Upper lobe of right lung (tissue), 1 donor: ENCODE results near the gene GALNT2. TPM values are rescaled to one million over a fixed set of nuclear protein-coding genes. Genes with fewer than 3 reads are reported as not detected.

Experiments
- ATAC-seq: fragments of 200-7000 bp; cut with Tn5 transposase; one replicate; pipeline ENCODE4 v1.9.1; 2020; ENCODE audit warnings: mild to moderate bottlenecking, moderate library complexity
- DNase-seq: peaks from one replicate; pipeline ENCODE4 v3.0.0-alpha.2; 2020
- H3K27ac ChIP-seq: fragments of 200-600 bp; one replicate; pipeline ENCODE4 v1.8.0; 2022
- H3K27me3 ChIP-seq: fragments of 200-600 bp; one replicate; pipeline ENCODE4 v1.8.0; 2022; ENCODE audit warnings: mild to moderate bottlenecking
- H3K36me3 ChIP-seq: fragments of 200-600 bp; one replicate; pipeline ENCODE4 v1.8.0; 2022
- H3K4me1 ChIP-seq: fragments of 200-600 bp; one replicate; pipeline ENCODE4 v1.8.0; 2022
- H3K4me3 ChIP-seq: fragments of 200-600 bp; one replicate; pipeline ENCODE4 v1.8.0; 2022; ENCODE audit warnings: mild to moderate bottlenecking
- H3K9me3 ChIP-seq: fragments of 200-600 bp; one replicate; pipeline ENCODE4 v1.8.0; 2022
- intact Hi-C: fragments of 100-400 bp; cut with DNase I; formaldehyde crosslinking; loops from one replicate; pipeline ENCODE4 v1.11.0; 2022
- total RNA-seq: library from RNA; stranded (reverse); fragmentation: NEBNext Ultra II Directional; extraction: Animal tissue kit (Norgen Biotek cat#: 25700); gene quantifications from one replicate; pipeline ENCODE4 v1.2.1, GENCODE V29; 2021
- TF ChIP-seq, protein P1 (sequence below): fragments of 200-600 bp; IDR thresholded peaks from one replicate; pipeline ENCODE4 v1.8.0; 2022; ENCODE audit warnings: antibody characterized with exemption
- donor health status: DM: no; HTN: yes; CAD: no; lungs with severe emphysema.

Gene GALNT2
- total RNA-seq, 1 donor from 2014 or later: 55.1 TPM

DNA sequence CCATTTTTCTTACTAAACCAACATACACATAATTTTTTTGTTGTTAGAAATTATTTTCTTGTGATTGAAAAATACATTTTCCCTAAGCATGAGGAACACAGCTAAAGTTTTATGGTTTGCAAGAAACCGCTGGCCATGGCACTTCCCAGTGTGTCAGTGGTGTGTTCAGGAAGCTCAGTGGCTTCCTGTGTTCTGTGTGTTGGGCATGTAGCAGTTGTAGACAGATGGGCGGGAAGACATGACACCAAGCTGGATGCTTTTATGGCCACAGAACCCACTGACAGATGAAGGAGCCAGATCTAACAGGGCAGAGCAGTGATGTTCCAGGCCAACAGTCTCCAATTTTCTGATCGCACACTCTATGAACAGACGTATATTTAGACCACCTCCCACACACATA is 119.8 kb downstream of the GALNT2 start:
- no peak overlapping the region for H3K27ac ChIP-seq
- intact Hi-C loops: no loop called here
- H3K9me3 ChIP-seq: no peaks in the 10 kb centered on the region
- DNase-seq: no peak
- H3K4me3 ChIP-seq: no peak overlapping the region
- TF ChIP-seq, protein P1, sequence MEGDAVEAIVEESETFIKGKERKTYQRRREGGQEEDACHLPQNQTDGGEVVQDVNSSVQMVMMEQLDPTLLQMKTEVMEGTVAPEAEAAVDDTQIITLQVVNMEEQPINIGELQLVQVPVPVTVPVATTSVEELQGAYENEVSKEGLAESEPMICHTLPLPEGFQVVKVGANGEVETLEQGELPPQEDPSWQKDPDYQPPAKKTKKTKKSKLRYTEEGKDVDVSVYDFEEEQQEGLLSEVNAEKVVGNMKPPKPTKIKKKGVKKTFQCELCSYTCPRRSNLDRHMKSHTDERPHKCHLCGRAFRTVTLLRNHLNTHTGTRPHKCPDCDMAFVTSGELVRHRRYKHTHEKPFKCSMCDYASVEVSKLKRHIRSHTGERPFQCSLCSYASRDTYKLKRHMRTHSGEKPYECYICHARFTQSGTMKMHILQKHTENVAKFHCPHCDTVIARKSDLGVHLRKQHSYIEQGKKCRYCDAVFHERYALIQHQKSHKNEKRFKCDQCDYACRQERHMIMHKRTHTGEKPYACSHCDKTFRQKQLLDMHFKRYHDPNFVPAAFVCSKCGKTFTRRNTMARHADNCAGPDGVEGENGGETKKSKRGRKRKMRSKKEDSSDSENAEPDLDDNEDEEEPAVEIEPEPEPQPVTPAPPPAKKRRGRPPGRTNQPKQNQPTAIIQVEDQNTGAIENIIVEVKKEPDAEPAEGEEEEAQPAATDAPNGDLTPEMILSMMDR: no peak
- peaks cover 37% of the 10 kb centered on the region for H3K4me1 ChIP-seq
- H3K36me3 ChIP-seq: no peaks in the 10 kb centered on the region
- no peaks in the 10 kb centered on the region for H3K27me3 ChIP-seq
- no peak for ATAC-seq

DNA sequence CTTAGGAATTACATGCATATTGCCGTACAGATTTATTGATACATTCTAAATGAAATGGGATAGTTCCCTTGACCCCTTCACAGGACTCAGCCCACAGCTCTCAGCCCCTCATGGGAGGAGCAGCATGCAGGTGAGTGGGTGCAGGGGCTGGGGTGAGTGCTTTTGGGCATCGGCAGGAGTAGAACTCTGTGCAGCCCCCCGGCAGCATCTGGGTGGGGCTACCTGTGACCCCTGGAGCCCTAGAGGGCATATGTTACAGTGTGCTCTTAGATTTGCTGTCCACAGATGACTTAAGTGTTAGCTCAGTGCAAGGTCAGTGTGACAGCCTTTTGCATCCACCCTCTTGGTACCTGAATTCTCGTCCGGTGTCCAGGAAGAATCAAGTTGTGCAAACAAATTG is 120.3 kb downstream of the GALNT2 start:
- H3K9me3 ChIP-seq: no peaks in the 10 kb centered on the region
- H3K36me3 ChIP-seq: no peaks in the 10 kb centered on the region
- TF ChIP-seq, protein P1: no peak
- H3K4me1 ChIP-seq: peaks cover 40% of the 10 kb centered on the region
- H3K27me3 ChIP-seq: no peaks in the 10 kb centered on the region
- no peak overlapping the region for H3K4me3 ChIP-seq
- no peak overlapping the region for H3K27ac ChIP-seq
- intact Hi-C loops: no loop called here
- no peak for DNase-seq
- no peak for ATAC-seq

DNA sequence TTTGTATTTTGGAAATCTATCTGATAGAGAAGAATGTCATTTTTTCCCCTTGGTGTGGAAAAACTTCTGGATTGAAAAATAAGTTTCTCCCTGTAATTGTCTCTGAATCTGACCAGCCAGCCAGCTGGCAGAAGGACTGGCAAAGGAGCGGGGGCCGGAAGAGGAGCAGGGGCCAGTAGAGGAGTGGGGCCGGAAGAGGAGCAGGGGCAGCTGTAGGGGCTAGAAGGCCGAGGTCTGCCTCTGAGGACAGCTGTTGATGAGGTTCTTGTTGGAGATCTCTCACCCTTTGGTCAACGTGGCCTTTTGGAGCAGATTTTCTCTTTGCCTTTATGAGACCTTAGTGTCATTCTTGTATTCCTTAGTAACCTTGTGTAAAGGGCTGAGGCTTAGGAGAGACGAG is 121.8 kb downstream of the GALNT2 start:
- Histone ChIP-seq H3K27ac (no peak overlapping the region), H3K4me3 (no peak overlapping the region), H3K36me3 (no peaks in the 10 kb centered on the region), H3K4me1 (peaks cover 40% of the 10 kb centered on the region), H3K9me3 (no peaks in the 10 kb centered on the region), H3K27me3 (no peaks in the 10 kb centered on the region)
- intact Hi-C loops: no loop called here
- ATAC-seq (no peak), DNase-seq (no peak)
- TF ChIP-seq, protein P1: no peak

DNA sequence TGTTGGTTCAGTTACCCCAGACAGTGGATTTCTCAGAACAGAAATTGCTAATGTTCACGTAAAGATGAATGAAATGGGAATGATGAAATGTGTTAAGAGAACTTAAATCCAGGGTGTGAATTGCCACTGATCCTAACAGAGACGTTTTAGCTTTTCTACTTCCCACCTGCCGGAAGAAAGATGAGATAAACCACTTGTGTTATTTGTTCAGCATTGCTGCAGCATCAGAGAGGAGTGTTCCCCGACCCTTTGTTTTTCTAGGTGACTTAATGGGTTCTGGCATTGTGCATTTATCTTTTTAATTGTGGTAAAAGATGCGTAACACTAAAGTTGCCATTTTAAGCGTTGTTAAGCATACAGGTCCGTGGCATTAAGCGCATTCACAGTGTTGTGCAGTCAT is 122.3 kb downstream of the GALNT2 start:
- H3K4me1 ChIP-seq: peaks cover 40% of the 10 kb centered on the region
- H3K36me3 ChIP-seq: no peaks in the 10 kb centered on the region
- H3K4me3 ChIP-seq: no peak overlapping the region
- TF ChIP-seq, protein P1: no peak
- intact Hi-C loops: no loop called here
- DNase-seq (no peak), ATAC-seq (no peak)
- no peaks in the 10 kb centered on the region for H3K9me3 ChIP-seq
- no peaks in the 10 kb centered on the region for H3K27me3 ChIP-seq
- H3K27ac ChIP-seq: no peak overlapping the region

DNA sequence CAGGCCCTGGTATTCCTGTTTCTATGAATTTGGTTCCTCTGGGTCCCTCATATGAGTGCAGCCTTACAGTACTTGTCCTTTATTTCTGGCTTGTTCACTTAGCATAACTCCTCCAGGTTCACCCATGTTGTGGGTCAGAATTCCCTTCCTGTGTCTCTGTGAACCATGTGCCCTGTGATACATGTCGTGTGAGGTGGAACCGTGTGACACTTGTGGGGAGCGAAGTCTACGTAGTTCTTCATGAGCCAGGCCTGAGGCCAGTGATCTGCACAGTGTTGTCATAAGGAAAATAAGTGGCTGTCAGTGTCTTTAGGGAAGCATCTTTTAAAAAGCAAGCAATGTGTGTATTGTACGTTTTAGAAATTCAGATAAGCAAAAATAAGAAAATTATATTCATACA is 122.8 kb downstream of the GALNT2 start:
- DNase-seq: no peak
- intact Hi-C loops: no loop called here
- Histone ChIP-seq H3K9me3 (no peaks in the 10 kb centered on the region), H3K4me3 (no peak overlapping the region), H3K27me3 (no peaks in the 10 kb centered on the region), H3K27ac (no peak overlapping the region), H3K4me1 (peaks cover 40% of the 10 kb centered on the region), H3K36me3 (no peaks in the 10 kb centered on the region)
- no peak for ATAC-seq
- TF ChIP-seq, protein P1: no peak
